Fibroblast of mammary gland (primary cell): ENCODE results near the gene NT5DC4.

Experiments
- DNase-seq: peaks from one replicate; pipeline ENCODE4 v3.0.0-alpha.2; 2010; ENCODE audit warnings: low read depth
- H3K4me3 ChIP-seq: 2 replicates; pipeline ENCODE4 v1.5.1; 2011; ENCODE audit warnings: low read depth, mild to moderate bottlenecking, low read length, moderate library complexity; ENCODE audit not compliant: control insufficient read depth
- TF ChIP-seq, protein P1 (sequence below): conservative IDR thresholded peaks from 2 replicates; pipeline ENCODE4 v1.5.1; 2011; ENCODE audit warnings: low read depth, low read length, inconsistent platforms; ENCODE audit not compliant: control insufficient read depth, insufficient read depth

Gene NT5DC4

DNA sequence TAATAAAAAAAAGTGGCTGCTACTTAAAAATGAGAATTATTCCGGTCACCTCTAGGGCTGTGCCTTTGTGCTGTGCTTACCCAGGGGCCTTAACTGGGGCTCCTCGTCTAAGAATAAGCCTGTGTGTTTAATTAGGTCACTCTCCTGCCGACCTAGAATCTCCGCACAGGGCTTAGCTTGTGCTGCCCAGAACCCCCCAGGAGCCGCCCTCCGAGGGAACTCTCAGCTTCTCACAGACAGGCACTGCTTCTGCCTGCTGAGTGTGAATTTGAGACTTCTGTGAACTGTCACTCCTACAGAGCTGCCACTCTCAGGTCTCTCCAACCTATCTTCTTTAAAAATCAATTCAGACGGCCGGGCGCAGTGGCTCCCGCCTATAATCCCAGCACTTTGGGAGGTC, 11.9 kb upstream of the NT5DC4 start:
- TF ChIP-seq, protein P1, sequence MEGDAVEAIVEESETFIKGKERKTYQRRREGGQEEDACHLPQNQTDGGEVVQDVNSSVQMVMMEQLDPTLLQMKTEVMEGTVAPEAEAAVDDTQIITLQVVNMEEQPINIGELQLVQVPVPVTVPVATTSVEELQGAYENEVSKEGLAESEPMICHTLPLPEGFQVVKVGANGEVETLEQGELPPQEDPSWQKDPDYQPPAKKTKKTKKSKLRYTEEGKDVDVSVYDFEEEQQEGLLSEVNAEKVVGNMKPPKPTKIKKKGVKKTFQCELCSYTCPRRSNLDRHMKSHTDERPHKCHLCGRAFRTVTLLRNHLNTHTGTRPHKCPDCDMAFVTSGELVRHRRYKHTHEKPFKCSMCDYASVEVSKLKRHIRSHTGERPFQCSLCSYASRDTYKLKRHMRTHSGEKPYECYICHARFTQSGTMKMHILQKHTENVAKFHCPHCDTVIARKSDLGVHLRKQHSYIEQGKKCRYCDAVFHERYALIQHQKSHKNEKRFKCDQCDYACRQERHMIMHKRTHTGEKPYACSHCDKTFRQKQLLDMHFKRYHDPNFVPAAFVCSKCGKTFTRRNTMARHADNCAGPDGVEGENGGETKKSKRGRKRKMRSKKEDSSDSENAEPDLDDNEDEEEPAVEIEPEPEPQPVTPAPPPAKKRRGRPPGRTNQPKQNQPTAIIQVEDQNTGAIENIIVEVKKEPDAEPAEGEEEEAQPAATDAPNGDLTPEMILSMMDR: no peak
- H3K4me3 ChIP-seq: no peak overlapping the region
- no peak for DNase-seq

DNA sequence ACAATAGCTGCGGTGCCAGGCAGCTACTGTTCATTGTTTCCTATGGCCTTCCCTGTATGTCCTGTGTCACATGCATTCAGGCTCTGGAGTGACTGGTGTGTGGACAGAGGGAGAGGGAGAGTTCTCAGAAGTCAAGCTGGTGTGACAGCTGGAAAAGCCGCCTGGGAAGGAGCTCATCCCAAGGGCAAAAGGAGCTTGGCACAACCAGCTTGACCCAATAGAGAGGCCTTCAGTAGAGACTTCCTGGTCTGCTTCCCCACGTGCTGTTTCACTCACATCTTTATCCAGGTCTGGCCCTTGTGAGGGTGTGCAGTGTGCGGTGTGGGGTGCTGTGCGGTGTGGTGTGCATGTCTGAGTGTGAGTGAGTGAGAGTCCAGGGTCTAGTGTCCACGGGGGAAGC, 11.1 kb upstream of the NT5DC4 start:
- no peak overlapping the region for H3K4me3 ChIP-seq
- no peak for DNase-seq
- TF ChIP-seq, protein P1: no peak

DNA sequence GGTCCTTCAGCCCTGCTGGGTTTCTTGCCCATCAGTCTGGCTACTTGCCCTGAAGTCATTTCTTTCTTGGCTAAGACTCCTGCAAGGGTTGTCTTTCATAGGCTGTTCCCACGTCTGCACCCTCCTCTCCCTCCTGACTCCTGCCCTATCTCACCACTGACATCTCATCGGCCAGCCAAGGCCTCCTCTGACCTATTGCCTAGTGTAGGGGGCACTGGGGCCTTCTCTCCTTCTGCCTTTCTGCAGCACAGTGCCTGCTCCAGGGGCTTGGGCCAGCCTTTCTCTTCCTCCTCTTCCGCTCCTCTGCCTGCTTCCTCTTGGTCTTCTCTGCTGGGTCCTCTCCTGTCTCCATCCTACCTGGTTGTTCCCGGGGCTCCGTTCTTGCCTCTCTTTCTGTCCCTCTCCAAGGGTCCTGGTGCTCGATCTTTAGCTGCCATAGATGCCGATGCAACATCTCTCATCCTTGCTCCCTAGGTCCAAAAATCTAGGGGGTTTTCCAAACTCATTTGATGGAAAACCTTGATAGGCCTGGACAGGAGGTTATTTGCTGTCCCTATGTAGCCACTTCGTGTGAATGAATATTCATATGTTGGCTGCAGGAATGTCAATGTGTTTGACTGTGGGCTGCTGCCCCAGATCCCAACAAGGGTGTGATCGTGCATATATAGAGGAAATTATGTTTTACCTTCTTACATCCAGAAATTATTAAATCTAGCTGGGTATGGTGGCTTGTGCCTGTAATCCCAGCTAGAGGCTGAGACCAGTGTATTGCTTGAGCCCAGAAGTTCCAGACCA, 9.7 kb upstream of the NT5DC4 start:
- no peak overlapping the region for H3K4me3 ChIP-seq
- no peak for DNase-seq
- TF ChIP-seq, protein P1: no peak

DNA sequence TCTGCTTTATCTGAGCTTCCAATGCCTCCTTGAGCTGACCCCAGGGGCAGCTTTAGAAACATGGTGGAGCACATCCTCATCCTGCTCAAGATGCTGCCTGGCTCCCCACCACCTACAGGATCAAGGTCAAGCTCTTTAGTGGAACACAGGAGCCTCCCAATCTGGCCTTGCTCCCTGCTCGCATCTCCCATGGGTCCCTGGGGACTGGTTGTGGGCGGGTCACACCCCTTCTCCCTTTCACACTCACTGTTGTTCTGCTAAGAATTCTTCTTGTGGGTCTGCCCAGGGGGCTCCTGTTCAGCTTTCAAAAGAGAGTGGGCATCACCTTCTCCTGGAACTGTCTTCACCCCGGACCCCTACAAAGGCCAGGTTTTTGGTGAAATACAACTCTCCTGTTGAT, 8.4 kb upstream of the NT5DC4 start:
- DNase-seq: no peak
- H3K4me3 ChIP-seq: no peak overlapping the region
- TF ChIP-seq, protein P1: no peak

DNA sequence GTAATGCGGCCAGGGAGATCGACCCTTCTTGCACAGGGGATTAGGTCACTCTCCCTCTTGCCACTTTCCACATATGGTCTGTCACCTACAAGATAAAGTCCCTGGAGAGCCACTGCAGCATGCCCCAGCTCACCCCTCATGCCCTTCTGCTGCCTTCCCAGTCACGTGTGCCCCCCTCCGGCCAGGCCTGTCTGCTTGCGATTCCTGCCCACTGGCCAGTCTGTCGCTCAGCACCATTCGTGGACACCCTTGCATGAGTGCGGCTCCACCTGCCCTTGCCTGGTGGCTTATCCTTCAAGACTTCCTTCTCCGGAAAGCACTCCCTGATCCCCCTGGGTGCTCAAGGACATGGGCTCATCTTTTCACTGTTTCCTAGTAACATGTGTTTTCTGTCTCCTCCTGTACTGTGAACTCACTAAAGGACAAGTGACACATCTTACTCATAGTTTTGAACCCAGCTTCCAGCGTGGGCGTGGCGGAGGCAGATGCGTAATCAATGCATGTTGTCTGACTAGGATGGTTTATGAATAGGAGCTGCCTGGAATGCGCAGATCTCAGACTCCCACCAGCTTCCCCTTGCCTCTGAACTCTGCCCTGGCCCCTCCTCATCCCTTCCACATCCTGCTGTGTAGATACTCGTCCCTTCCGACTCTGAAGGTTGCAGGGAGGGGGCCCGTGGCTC, 7.8 kb upstream of the NT5DC4 start:
- peak; percentile 92 for DNase-seq
- H3K4me3 ChIP-seq: no peak overlapping the region
- TF ChIP-seq, protein P1: no peak

DNA sequence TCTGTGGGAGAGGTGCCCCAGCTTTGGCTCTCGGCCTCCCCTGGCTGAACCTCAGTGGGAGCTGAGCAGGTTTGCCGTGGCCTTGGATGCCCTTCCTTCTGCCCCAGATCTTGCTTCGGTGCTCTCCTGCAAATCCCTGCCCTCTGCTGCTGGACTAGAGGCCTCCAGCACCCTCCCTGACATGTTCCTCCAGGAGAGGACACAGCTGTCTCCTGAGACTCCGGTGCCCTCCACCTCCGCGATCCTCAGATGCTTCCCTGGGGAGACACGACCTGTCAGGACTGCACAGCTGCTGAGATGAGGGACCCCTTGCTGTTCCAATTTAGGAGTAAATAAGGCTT, 7.3 kb upstream of the NT5DC4 start:
- DNase-seq: no peak
- H3K4me3 ChIP-seq: no peak overlapping the region
- TF ChIP-seq, protein P1: no peak
